Cardiac fibroblast (primary cell): ENCODE data around the gene OR51B2.

ENCODE experiments used
- DNase-seq, 2 donors: peaks; one replicate each; pipeline versions ENCODE4 v3.0.0 to v3.0.0-alpha.2; 2010; ENCODE audit warnings: low read depth in 2 of 2
- H3K4me3 ChIP-seq, 2 donors: replicated peaks in 1 of 2; 1 replicate in 1 of 2; 2 replicates in 1 of 2; pipeline ENCODE4 v1.5.1; 2011; ENCODE audit warnings: low read depth in 2 of 2, low read length in 2 of 2, mild to moderate bottlenecking in 2 of 2, moderate library complexity in 1 of 2
- CTCF ChIP-seq: IDR thresholded peaks from one replicate; pipeline ENCODE4 v1.5.1; 2011; ENCODE audit warnings: low read depth, mild to moderate bottlenecking, low read length, inconsistent platforms

OR51B2 gene

GRCh38 chr11:5283882-5284281 is 40.2 kb downstream of the OR51B2 start:
- no peak for TF ChIP-seq CTCF
- DNase-seq, result no peak
- no peak overlapping the region for H3K4me3 ChIP-seq

GRCh38 chr11:5283086-5283485 is 41.0 kb downstream of the OR51B2 start:
- no peak for TF ChIP-seq CTCF
- no peak for DNase-seq
- no peak overlapping the region for H3K4me3 ChIP-seq

GRCh38 chr11:5282628-5283027 is 41.5 kb downstream of the OR51B2 start:
- TF ChIP-seq CTCF, result no peak

GRCh38 chr11:5281596-5281995 is 42.5 kb downstream of the OR51B2 start:
- no peak for TF ChIP-seq CTCF
- no peak for DNase-seq
- H3K4me3 ChIP-seq, result no peak overlapping the region

More at GRCh38 chr11:5282628-5283027, 41.5 kb downstream of the OR51B2 start:
- H3K4me3 ChIP-seq, result no peak overlapping the region
- no peak for DNase-seq

GRCh38 chr11:5280582-5281102 is 43.5 kb downstream of the OR51B2 start:
- no peak overlapping the region for H3K4me3 ChIP-seq
- DNase-seq, result peak; percentile 96 to 100
- TF ChIP-seq CTCF, result no peak

- no peak for TF ChIP-seq CTCF
- H3K4me3 ChIP-seq, result no peak overlapping the region
- DNase-seq, result no peak
Measured at GRCh38 chr11:5279471-5280090, 44.5 kb downstream of the OR51B2 start.
